NCI-H345 (cell line): Measurements from ENCODE around the gene CCNY.

Source experiments
- DNase-seq: peaks from one replicate; lab custom pipeline; 2025; lab: John Stamatoyannopoulos, UW

CCNY gene

GRCh38 chr10:35558276-35558675, 222.0 kb downstream of the CCNY start:
- no peak for DNase-seq

- DNase-seq = no peak
Measured at GRCh38 chr10:35559416-35559815, 223.1 kb downstream of the CCNY start.

GRCh38 chr10:35561715-35562114, 225.4 kb downstream of the CCNY start:
- DNase-seq = no peak

DNA sequence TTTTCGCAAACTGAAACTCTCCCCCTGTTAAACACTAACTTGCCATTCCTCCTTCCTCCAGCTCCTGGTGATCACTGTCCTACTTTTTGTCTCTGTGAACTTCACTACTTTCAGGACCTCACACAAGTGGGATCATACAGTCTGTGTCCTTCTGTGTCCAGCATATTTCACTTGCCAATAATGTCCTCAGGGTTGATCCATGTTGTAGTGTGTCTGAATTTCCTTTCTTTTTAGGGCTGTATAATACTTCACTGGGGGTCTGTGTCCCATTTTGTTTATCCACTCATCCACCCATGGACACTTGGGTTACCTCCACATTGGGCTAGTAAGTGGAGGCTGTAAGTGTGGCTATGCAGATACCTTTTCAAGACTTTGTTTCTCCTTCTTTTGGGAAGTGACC, 226.1 kb downstream of the CCNY start:
- DNase-seq = no peak

DNA sequence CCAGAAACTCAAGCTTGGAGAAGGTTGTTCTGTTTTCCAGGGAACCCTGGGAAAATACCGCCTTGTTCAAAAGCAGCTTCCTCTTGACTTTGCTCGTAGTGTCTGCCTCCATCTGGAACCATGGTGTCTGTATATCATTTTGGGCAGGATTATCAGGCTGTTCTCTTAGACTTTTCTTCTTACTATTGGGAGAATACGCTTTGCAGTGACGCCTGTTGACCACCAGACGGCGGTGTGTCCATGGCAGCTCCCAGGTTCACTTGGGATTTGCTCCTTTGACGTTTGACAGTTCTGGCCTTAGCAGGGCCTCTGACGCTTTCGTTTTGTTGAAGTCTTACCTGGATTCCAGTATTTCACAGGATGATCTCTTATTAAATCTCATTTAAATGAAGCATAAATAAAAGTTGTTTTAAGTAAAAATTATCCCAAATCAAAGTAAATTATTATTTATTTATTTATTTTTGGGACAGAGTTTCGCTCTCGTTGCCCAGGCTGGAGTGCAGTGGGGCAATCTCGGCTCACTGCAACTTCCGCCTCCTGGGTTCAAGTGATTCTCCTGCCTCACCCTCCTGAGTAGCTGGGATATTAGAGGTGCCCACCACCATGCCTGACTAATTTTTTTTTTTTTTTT, 227.1 kb downstream of the CCNY start:
- peak; percentile 47 for DNase-seq

GRCh38 chr10:35564341-35564968, 228.1 kb downstream of the CCNY start:
- no peak for DNase-seq

GRCh38 chr10:35565602-35566081, 229.3 kb downstream of the CCNY start:
- no peak for DNase-seq

DNA sequence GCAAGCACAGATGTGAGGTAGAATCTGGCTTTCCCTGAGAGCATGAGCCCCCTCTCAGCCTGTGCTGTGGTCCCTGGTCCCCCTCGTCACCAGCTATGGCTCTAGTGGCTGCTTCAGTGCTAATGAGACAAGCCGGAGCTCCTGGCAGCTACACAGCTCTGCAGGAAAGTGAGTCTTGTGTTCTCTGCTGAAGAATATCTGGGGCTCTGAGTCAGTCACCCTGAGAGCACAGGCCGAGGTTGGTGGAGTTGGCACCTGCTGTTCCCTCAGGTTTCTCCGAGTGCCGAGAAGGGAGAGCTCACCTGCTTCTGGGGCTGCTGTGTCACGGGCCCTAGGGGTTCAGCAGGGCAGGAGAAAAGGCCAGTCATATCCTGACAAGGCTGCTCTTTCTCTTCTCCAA, 231.6 kb downstream of the CCNY start:
- DNase-seq = no peak

- no peak for DNase-seq
Measured at GRCh38 chr10:35568483-35569015, 232.2 kb downstream of the CCNY start.

- DNase-seq = no peak
Measured at GRCh38 chr10:35569111-35569707, 232.9 kb downstream of the CCNY start.

DNA sequence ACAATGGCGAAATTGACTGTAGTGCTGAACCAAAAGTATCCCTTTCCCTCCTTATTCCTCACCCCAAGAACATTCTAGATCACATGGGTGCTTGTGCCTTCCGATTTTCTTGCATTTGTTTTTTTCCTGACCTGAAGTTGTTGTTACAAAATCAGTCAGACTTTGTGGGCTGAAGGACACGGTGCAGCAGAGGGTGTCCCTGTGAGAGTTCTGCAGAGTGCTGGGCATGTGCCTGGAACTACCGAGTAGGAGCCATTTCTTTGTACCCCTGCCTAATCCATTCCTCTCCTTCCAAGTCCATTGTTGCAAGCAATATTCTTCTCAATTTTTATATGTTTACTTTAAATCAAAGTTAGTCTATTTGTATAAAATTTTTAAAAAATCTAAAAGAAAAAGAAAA, 233.5 kb downstream of the CCNY start:
- DNase-seq = no peak

DNA sequence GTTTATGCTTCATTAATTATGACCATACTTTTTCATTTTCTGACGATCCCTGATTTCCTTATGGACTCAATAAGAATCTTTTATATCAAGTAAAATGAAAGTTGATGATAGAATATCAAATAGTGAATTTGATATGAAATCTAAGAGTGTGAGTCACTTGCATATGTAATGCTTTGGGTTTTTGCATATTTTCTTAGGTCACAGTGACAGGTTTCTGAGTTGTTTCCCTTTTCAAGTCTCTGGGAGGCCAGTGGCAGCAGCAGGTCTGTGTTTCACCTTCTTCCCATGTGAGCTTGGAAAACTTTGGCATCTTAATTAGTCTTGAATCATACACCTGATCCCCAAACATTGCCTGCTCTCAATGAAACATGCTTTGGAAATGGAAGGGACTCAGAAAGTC, 234.1 kb downstream of the CCNY start:
- DNase-seq = no peak

DNA sequence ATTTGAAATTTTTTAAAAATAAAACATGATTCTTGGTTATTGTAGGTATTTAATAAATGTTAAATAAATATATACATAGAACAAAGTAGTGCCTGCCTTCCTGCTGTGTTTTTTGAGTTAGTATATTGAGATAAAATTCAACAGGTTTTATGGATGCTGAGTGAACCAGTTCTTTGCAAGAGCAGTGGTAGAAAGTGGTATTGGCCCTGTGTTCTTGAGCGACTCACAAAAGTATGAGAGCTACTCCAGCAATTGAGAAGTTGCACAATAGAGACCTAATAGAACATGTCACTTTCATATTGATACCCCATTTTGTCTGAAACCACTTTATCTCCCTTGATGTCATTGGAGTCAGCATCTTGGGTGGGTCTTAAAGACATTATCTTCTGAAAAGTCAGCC, 236.3 kb downstream of the CCNY start:
- no peak for DNase-seq

GRCh38 chr10:35573796-35574195, 237.5 kb downstream of the CCNY start:
- no peak for DNase-seq

DNA sequence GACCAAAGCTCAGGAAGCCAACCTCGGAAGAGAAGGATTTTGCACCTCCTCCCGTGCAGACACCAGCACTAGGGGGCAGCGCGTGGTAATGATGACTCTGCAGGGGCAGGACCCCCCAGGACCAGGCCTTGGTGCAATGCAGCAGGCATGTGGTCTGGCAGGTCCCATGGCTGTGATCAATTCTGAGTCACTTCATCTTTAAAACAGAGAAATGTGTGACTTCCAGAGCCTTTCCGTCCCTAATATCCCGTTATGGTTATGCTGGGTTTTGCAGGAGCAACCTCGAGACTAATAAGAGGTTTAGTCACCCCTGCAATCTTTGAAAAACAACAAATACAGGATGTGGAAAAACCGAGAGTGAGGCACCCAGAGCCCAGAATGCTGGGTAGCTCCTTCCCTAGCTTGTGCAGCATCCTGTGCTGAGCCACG, 238.6 kb downstream of the CCNY start:
- no peak for DNase-seq

- DNase-seq = no peak
Measured at GRCh38 chr10:35575640-35576039, 239.3 kb downstream of the CCNY start.

DNA sequence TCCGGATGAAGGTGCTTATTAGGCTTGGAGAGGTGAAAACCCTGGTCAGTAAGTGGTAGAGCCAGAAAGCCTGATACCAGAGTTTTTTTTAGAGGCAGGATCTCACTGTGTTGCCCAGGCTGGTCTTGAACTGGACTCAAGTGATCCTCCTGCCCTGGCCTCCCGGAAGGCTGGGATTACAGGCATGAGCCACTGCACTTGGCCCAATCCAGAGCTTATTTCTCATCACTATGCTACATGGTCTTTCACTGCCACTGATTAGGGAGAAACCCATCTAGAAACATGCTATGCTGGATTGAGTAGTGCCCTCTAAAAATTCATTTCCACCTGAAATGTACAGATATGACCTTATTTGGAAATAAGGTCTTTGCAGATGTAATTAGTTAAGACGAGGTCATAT, 240.4 kb downstream of the CCNY start:
- no peak for DNase-seq

- DNase-seq = no peak
Measured at GRCh38 chr10:35577926-35578617, 241.8 kb downstream of the CCNY start.

DNA sequence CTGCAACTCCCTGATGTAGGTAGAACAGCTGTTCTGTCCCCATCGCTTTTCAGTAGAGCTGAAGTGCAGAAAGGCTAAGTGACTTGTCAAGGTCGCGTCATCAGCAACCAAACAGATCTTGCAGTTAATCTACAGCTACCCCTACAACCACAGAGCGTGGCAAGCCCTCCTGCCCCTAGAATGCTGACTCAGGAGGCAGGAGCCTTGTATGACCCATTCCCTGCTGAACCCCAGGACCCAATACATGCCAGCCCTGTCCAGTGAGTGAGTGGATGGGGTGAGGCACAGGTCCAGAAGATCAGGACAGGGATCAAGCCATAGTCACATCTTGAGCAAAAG, 242.3 kb downstream of the CCNY start:
- DNase-seq = no peak

DNA sequence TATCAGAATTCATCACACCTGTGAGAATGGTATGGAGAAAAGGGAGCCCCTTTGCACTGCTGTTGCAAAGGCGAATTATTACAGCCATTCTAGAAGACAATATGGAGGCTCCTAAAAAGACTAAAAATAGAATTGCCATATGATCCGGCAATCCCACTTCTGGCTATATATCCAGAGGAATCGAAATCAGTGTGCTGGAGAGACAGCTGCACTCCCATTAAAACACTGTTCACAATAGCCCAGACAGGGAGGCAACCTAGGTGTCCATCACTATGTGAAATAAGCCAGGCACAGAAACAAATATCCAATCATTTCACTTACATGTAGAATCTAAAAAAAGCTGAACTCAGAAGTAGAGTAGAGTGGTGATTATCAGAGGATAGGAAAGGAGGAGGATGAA, 242.8 kb downstream of the CCNY start:
- no peak for DNase-seq

DNA sequence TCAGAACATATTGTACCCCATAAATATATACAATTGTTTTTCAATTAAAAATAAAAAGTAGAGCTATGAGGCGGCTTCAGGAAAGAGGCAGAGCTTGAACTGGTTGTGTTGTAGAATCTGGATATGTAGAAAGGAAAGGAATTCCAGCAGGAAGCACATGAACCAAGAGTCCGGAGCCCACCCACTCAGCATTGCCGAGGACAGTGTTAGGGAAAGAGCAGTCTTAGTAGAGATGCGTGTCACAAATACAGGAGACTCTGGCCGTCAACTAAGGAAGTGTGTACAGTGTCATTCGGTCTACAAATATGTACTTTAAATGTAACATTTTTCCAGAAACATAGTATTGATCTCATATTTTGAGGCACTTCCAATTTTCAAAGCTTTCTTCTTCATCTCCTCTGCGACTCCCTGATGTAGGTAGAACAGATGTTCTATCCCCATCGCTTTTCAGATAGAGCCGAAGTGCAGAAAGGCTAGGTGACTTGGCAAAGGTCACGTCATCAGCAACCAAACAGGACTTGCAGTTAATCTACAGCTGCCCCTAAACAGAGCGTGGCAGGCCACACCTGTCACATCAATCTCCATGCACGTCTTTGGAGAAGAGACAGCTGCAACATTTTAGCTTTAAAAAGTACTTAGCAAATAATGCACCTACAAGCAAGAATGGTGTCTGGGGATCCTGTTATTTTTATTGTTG, 243.6 kb downstream of the CCNY start:
- DNase-seq = no peak

DNA sequence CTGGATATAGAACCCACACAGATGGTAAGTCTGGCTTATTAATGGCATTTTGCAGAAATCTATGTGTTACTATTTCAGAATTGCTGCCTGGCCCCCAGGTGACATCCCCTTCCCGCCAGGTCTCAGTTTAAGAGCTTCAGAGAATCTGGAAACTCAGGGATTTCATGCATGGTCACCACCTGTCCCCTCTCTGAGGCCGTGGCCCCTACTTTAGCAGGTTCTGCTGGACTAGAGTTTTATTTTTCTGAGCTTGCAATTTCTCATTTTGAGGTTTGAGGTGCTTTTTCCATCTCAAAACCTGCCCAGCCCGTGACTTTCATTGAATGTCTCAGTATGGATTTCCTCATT, 244.1 kb downstream of the CCNY start:
- DNase-seq = no peak
